ENCODE data around the gene ZNF550.
A peak's percentile ranks its signal among the peaks of the same experiment; 100 is the strongest.

ZNF550 gene

DNA sequence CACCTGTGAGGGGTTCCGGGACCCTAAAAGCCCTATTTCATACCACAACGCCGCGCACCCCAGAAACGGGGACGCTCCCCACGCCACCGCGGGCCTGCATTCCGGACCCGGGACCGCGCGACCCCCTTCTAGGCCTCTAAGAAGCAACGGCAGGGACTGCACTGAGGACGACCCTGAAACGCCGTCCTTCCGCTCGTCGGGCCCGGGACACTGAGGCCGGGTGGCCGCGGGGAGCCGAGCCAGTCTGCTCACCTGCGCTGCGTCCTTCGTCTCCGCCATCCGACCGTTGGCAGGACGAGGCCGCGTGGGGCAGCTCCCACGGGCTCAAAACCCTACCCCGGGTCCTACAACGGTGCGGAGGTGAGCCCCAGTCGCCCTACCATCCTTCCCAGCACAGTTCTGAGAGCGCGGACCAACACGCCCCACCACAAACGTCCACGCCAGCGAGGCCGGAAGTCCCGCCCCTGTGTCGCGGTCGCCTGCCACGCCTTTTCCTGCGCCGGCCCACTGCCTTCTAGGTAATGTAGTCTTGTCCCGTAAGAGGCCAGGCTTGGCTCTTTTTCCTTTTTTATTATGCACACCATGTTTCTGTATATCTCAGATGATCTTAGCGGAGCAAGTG, at the start of gene ZNF550:
ZNF550 (minus strand) TSS at position 460 of the 622 bp plus-strand sequence; CDS start at position 279, 181 bp downstream.
- peak; percentile 77 for DNase-seq (ENCODE audit: low read depth)

DNA sequence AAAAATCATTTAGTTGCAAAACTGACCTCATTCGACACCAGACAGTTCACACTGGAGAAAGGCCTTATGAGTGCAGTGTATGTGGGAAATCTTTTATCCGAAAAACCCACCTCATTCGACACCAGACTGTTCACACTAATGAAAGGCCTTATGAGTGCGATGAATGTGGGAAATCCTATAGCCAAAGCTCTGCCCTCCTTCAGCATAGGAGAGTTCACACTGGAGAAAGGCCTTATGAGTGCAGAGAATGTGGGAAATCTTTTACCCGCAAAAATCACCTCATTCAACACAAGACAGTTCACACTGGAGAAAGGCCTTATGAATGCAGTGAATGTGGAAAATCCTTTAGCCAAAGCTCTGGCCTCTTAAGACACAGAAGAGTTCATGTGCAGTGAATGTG, 47.3 kb upstream of the ZNF550 start:
- DNase-seq (ENCODE audit: low read depth), result no peak

DNA sequence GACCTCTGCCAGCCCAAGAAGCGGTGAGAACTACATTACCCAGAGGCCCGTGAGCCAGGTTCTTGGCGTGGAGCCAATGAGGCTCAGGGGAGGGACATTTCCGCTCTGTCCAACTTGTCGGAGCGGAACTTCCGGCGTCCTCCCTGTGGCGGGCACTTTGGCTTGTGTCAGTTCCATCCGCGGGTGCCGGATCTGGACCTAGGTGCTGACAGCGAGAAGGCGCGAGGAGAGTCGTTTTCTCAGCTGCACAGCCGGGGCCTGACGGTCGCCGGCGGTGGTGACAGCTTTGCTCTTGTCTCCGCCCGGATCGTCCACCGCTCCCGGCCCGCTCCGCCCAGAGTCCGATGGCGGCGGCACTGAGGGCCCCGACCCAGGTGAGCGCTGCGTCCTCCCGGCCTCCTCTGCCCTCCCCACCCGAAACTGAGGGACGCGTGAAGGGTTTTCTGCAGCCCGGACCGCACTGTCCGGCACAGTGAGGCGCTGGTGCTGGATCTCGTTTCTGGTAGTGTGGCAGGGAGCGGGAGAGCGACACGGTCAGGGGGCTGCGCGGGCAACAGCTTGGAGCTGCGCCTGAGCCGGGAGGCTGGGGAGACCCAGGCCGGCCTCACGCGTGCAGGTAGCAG, 40.2 kb upstream of the ZNF550 start, which contains the start of gene ZNF530:
ZNF530 (plus strand) TSS at position 125 of the 623 bp plus-strand sequence. CDS start 4,461 bp downstream, outside the sequence.
- peak; percentile 83 for DNase-seq (ENCODE audit: low read depth)

DNA sequence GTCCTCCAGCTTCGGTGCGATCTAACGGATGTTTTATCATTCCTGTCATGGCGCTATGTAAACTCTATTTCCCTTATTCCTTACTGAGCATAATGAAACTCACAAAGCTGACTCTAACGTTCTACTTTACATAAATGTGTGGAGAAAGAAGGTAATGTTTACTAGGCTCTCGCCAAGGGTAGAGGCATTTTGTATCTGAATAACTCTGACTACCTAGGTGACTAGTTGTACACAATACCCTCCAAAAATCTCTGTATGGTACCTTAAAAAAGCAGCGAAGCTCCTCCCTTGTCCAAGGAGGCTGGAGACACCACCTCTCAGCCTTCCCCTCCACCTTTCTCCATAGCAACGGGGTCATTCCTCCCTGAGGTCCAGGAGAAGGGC, 39.7 kb upstream of the ZNF550 start:
- DNase-seq (ENCODE audit: low read depth), result no peak

DNA sequence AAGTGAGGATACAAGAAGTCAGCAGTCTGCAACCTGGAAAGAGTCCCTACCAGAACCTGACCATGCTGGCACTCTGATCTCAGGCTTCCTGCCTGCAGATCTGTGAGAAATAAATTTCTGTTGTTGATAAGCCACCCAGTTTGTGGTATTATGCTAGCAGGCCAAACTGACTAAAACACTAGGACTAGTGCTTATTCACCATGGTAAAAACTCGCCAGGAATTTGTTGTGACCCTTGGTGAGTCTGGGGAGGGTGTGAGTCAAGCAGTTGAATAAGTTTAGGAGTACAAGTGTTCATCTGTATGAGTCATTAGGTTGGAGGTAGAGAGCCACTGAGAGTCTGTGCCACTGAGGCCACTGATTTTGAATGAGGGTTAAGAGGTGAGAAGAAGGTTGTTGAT, 27.9 kb upstream of the ZNF550 start:
- DNase-seq (ENCODE audit: low read depth), result no peak

DNA sequence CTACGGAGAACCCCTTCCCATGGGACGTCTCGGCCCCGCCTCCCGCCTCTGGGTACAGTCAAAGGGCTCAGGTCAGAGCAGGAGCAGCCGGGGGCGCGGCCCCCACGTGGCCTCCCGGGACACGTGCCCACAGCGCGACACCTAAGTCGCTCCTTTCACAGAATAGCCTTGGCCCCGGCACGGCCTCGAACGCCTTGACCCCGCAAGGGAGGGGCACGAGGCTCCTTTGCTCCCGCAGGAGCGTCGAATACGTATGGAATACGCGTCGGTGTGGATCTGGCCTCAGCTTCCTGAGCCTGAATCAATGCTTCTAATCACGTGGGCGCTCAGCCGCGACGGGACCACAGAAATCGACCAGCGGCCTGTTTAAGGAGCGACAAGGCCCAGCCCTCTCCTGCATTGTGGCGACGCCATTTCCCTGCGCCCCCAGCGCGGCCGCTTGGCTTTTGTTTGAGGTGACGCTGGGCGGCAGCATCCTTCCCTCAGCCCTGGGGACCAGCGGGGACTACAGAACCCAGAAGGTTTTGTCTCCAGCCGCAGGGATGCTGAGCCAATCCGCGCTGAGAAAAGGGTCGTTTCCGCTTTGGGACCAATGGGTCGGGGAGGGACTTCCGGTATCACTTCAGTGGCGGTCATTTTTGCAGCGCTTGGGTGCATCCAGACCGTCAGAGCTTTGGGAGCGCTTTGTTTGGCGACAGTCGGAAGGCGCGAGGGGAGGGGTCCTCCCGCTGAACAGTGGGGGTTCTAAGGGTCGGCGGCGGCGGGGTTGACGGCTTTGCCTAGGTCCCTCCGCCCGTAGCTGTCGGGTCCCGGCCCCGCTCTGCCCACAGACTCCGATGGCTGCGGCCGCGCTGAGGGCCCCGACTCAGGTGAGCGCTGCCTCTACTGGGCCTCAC, 24.1 kb upstream of the ZNF550 start, which contains the start of gene ZIK1:
ZIK1 (plus strand) TSS at position 625 of the 896 bp plus-strand sequence; CDS start at position 837, 212 bp downstream.
- peak; percentile 83 for DNase-seq (ENCODE audit: low read depth)

DNA sequence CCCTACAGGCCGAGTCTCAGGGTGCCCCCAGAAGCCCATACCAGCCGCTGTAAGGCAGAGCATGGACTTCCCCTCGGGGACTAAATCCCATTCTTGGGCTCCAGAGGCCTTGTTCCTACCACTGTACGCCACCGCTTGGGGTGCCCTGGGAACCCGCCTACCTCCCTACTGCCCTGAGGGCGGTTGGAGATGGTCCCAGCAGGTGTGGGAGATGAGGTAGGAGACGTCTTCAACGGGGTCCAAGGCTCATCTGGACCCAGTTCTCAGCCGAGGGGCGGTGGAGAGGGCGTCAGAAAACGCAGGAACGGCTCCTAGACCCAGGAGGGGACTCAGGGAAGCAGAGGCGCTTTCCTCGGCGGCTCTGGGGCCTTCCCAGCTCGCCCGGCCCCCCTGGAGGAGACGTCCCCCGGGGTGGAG, 23.4 kb upstream of the ZNF550 start:
- no peak for DNase-seq (ENCODE audit: low read depth)

DNA sequence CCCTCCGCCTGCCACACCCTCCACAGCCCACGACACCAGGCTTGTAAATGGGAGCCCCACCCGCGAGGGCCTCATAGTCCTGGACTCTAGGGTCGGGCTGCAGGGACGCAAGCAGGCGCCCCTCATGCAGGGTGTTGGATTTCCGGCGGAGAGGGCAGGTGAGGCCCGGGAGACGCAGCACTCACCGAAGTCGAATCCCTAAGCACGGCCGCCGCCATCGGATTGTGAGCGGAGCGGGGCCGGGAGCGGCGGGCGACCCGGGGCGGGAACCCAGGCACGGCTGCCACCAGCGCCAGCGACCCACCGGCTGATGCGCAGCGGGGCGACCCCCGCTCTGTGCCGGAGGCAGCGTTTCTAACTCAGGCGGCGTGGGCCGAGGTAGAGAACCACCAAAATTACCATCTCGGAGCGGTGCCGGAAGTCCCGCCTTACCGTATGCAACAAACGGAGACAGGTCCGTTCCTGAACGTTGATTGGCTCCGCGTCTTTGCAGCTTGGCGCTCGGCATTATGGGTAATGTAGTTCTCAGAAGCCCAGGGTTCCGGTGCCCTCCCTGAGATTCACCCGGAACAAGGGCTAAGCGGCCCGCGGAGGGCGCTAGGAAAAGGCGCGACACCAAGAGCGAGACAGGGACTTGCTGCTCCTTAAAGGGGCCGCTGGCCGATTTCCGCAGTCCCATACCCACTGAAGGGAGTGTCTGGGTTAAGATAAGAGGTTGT, 19.0 kb upstream of the ZNF550 start, which contains the start of gene ZNF416:
ZNF416 (minus strand) TSS at position 425 of the 719 bp plus-strand sequence; CDS start at position 218, 207 bp downstream.
- peak; percentile 97 for DNase-seq (ENCODE audit: low read depth)

DNA sequence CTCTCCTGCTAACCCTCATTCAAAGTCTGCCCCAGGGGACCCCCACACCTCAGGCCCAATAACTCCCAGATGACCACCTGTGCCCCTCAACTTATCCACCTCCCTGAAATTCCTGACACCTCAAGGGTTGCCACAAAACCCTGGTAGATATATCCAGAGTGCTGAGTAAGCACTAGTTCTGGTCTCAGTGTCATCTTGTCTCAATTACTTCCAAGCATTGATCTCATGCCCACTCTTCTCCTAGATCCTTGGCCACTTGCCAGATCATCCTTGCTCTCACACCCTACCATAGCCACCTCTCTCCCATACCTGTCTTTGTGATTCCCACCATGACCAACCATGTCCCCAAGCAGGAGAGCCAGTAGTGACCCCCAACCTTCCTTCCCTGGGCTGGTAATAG, 17.0 kb upstream of the ZNF550 start:
- no peak for DNase-seq (ENCODE audit: low read depth)

DNA sequence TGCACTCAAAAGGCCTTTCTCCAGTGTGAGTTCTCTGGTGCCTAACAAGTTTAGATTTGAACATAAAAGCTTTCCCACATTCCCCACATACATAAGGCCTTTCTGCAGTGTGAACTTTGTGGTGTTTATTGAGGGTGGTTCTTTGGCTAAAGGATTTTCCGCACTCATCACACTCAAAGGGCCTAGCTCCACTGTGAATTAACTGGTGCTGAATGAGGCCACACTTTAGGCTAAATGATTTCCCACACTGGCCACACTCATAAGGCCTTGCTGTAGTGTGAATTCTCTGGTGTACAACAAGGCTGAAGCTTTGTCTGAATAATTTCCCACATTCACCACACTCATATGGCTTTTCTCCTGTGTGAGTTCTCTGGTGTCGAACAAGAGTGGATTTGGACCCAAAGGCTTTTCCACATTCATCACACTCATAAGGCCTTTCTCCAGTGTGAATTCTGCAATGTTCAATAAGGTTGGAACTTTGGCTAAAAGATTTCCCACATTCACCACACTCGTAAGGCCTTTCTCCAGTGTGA, 12.8 kb upstream of the ZNF550 start:
- DNase-seq (ENCODE audit: low read depth), result no peak

DNA sequence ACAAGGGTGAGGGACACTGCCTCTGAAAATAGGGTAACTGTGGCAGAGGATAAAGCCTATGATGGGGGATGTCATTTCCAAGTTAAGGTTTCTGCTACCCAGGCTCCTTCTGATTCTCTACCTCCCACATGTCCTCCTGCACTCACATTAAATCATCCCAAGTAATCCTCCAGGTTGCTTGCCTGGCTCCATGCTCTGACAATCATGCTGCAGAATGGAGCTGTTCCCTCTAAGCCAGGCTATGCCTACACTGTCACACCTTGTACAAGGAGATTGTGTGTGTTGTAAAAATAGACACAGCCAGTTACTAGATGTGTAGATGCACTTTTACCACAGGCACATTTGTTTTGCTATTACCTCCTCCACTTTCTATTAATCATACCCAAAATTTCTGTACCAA, 11.0 kb upstream of the ZNF550 start:
- DNase-seq (ENCODE audit: low read depth), result no peak

DNA sequence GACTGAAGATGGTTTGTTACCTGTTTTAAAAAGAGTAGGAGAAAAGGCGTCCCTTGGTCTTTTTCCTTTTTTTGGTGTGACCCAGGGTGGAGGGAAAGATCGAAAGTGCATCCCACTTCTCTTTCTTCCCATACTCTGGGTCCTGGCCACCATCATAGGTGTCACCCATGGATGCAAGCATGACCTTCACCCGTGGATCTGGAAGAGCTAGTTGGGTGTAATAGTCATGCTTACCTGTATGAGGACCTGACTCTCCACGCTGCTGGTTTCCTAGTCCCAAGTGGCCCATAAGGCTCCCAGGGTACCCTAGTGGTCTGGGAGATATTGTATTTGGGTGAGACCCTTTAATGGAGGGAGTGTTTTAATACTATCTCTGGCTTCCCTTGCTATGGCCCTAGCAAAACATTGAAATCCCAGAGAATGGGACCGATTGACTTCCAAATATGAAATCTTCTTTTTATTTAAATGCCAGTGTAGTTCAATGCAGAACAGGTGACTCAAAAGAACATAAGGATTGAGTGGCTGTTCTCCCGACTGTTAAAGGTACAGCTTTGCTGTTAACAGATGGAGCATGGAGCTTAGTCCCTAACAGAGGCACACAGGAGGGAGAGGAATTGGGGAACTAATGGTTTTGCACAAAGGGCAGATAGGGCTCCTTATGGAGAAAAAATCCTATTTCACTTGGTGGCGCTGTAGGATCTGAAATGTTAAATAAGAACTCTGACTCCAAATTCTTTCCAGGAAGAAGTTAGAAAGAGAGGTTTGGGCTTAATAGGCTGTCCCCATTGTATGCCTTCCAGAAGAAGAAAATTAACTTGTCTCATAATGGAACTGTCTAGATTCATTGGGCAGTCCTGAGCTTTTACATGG, 7.0 kb upstream of the ZNF550 start:
- no peak for DNase-seq (ENCODE audit: low read depth)

DNA sequence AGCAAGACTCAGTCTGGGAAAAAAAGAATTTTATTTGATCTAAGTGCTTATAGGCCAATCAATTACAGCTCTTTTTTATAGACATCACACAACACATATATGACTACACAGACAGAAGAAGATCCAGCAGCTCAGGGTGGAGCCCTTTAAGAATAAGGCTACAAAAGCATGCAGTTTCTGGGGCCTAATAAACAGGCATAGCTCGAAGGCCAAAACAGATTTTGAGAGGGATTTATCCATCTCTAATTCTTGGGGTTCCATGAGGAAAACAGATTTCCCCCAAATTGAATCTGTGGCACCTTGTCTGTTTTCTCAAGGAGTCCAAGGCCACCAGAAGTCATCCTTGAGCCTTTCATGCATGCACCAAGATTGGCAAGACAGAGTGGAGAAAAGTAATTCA, 3.9 kb upstream of the ZNF550 start:
- no peak for DNase-seq (ENCODE audit: low read depth)

DNA sequence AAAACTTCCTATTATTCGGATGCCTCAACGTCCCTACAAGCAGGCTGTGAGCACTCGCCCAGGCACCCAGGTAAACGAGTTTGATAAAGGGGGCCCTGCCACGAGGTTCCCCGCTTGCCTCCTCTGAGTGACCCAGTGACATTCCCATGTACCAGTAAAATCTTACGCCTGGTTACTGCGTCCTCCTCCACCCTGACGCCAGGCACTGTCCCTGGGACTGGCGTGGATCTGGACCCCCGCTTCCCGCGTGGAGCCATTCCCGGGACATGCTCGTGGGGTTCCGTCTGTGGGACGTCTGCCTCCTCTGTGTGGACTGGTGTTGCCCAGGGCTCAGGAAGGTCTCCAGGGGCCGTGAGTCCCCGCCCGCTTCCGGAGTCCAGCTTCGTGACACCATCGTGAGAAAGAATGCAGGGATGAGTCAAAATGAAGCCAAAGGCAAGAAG, 407 bp upstream of the ZNF550 start:
- peak; percentile 14 for DNase-seq (ENCODE audit: low read depth)

DNA sequence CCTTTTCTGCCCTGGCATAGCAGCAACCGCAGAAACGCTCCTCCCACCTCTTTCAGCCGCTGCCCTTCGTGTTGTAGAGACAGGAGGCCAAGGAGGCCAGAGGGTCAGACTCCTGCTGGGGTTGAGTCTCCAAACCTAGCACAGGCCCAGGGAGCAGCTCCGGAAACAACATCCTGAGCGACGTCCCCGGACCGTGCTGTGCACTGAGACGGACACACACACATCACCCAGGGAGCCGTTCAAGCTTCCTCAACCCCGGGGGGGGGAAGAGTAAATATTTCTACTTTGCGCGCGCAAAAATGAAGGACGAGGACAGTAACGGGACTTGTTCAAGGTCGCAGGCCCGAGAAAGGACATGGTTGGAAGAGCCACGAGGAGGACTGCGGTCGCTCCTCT, 657 bp downstream of the ZNF550 start:
- no peak for DNase-seq (ENCODE audit: low read depth)

DNA sequence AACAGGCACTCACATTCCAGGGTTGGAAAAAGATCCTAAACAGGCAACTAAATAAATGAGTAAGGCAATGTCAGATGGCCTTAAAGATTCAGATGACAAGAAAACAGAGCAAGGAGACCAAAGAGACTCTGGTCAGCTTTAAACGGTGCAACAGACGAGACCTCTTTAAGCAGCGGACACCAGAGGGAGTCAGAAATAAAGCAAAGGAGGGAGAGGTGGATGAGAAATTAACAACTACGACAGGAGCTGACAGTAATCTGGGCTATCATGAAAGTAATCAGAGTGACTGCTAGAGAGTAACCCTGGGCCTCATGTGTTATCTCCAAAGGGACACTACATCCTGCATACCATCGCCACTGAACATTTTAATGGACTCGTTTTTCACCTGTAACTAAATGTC, 1.1 kb downstream of the ZNF550 start:
- no peak for DNase-seq (ENCODE audit: low read depth)

DNA sequence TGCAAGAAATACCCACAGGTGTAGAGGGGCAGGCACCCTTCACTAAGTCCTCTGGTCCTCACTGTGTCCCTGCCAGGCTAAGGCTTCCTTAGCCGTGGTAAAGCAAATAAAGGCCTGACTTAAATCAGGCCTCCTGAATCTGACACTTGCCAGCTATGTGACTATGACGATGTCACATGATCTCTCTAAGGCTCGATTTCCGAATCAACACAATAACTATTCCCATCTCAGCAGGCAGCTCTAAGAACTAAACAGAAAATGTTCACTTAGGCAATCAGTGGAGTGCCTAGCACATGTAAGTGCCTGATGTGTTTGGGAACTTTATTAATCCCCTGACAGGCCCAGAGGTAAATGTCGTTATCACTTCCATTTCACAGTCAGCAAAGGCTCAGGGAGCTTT, 2.0 kb downstream of the ZNF550 start:
- DNase-seq (ENCODE audit: low read depth), result no peak

DNA sequence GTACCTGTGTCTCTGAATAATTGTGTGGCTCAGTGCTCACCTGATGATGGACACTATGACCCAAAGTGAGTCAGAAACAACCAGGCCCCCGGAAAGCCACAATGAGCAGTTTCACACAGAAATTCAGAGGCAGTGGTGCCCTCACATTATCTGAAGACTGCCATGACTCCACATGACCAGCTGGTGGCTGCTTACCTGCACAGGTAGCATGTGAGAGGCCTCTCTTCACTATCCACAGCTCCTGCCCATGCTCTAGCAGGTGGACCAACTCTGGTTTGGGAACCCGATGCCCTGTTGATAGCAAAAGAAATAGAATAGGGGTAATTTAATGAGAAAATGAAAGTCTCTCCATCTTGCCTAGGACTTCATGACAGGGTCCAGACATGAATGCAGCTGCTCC, 7.2 kb downstream of the ZNF550 start:
- DNase-seq (ENCODE audit: low read depth), result no peak

DNA sequence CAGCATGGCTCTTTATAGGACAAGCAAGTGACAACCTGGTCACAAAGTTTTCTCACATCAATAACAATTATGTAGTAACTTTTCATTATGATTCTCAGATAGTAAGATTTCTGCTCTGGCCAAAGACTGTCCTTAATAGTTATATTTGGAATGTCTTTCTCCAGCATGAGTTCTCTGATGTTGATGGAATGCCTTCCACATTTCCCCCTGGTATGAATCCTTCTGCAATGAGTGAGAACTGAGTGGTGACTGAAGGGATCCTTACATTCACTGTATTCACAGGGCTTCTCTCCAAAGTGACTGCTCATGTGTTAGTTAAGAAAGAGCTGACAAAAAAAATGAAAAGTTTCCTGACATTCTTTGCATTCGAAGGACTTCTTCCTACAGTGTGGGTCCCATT, 13.2 kb downstream of the ZNF550 start:
- no peak for DNase-seq (ENCODE audit: low read depth)

DNA sequence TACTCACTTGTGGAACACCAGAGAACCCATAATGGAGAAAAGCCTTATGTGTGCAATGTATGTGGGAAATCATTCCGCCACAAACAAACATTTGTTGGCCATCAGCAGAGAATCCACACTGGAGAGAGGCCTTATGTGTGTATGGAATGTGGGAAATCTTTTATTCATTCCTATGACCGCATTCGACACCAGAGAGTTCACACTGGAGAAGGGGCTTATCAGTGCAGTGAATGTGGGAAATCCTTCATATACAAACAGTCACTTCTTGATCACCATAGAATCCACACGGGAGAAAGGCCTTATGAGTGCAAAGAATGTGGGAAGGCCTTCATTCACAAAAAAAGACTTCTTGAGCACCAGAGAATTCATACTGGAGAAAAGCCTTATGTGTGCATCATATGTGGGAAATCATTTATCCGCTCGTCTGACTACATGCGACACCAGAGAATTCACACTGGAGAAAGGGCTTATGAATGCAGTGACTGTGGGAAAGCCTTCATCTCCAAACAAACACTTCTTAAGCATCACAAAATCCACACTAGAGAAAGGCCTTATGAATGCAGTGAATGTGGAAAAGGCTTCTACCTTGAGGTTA, 21.6 kb downstream of the ZNF550 start:
- no peak for DNase-seq (ENCODE audit: low read depth)

Measured in fibroblast of the conjunctiva (primary cell).